Ectodermal cell (in vitro differentiated cells): Measurements from ENCODE around the gene ZNF486.
"Not testable (repeated sequence)": the region's sequence is repeated elsewhere in the genome, so short reads cannot be mapped to it uniquely, and the experiment has no call there.

Source experiments
- H3K27ac ChIP-seq: 2 replicates; pipeline ENCODE4 v1.7.0; 2013; ENCODE audit warnings: mild to moderate bottlenecking, low read depth, low read length; ENCODE audit not compliant: insufficient read depth, poor library complexity, severe bottlenecking
- H3K27me3 ChIP-seq: 2 replicates; pipeline ENCODE4 v1.7.0; 2013; ENCODE audit warnings: mild to moderate bottlenecking, low read length; ENCODE audit not compliant: insufficient read depth, control insufficient read depth, poor library complexity, severe bottlenecking
- H3K36me3 ChIP-seq: one replicate; pipeline ENCODE4 v1.7.0; 2013; ENCODE audit warnings: low read length; ENCODE audit not compliant: control insufficient read depth, insufficient read depth
- H3K4me1 ChIP-seq: one replicate; pipeline ENCODE4 v1.7.0; 2013; ENCODE audit warnings: low read length; ENCODE audit not compliant: control insufficient read depth, insufficient read depth
- H3K4me3 ChIP-seq: 2 replicates; pipeline ENCODE4 v1.7.0; 2013; ENCODE audit warnings: low read depth, low read length, control low read depth; ENCODE audit not compliant: insufficient read depth
- H3K9me3 ChIP-seq: 2 replicates; pipeline ENCODE4 v1.7.0; 2013; ENCODE audit warnings: mild to moderate bottlenecking, low read length, moderate library complexity; ENCODE audit not compliant: control insufficient read depth
- WGBS, 2 experiments: methylation state at CpG; one replicate each; pipeline ENCODE4 v1.1.7; 2013; ENCODE audit warnings: missing lambda C conversion rate in 2 of 2; 5-methylcytosine and 5-hydroxymethylcytosine counted together

Gene ZNF486

DNA sequence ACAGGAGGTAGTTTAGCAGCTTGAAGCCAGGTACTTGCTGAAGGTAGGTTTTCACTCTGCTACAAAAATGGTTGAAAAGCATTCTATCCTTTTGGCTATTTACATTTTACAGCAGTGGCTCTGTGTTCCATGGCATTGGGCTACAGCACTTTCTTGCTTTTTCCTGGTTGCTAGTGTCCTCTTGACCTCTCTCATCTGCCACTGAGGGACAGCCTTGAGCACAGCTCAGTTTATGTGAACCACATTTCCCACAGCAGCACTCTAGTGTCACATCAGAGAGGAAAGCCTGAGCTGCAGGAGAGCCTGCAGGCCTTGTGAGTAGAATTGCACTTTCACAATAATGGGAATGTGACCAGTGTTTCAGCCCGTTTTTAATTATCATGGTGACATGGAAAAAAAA lies 54.6 kb downstream of the ZNF486 start:
- H3K4me1 ChIP-seq, H3K27me3 ChIP-seq, H3K9me3 ChIP-seq, H3K27ac ChIP-seq, H3K4me3 ChIP-seq, H3K36me3 ChIP-seq: not testable (repeated sequence)
- WGBS, 2 experiments: 76 to 97% methylated on average over 1 of the region's 1 CpG

- WGBS, 2 experiments: 88 to 90% methylated on average over 3 of the region's 3 CpGs
Measured at GRCh38 chr19:20233105-20233504, 66.1 kb downstream of the ZNF486 start.

DNA sequence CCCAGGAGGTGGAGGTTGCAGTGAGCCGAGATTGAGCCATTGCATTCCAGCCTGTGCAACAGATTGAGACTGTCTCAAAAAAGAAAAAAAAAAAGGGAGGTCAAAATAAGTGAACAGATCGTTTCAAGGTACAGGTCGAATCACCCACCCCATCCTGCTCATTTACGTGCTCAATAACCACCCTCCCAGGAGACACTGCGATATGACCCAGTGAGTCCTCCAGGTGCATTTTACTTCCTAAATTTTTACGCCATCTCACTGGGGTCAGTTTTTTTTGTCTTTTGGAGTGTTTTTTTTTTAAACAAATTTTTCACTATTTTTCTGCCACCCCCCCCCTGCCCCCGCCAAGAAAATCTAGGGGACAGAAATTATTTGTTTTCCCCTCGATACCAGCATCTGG lies 68.1 kb downstream of the ZNF486 start:
- peaks cover 3% of the 10 kb centered on the region for H3K9me3 ChIP-seq
- no peak overlapping the region for H3K27ac ChIP-seq
- H3K4me3 ChIP-seq: no peak overlapping the region
- no peaks in the 10 kb centered on the region for H3K27me3 ChIP-seq
- WGBS, 2 experiments: 93% methylated on average over 7 to 8 of the region's 8 CpGs
- H3K36me3 ChIP-seq: peaks cover 45% of the 10 kb centered on the region
- no peaks in the 10 kb centered on the region for H3K4me1 ChIP-seq

More at GRCh38 chr19:20233105-20233504, 66.1 kb downstream of the ZNF486 start:
- Histone ChIP-seq H3K4me1 (no peaks in the 10 kb centered on the region), H3K4me3 (no peak overlapping the region), H3K36me3 (peaks cover 48% of the 10 kb centered on the region), H3K27ac (no peak overlapping the region), H3K9me3 (peaks cover 3% of the 10 kb centered on the region), H3K27me3 (no peaks in the 10 kb centered on the region)

- peaks cover 3% of the 10 kb centered on the region for H3K9me3 ChIP-seq
- H3K27me3 ChIP-seq: no peaks in the 10 kb centered on the region
- no peaks in the 10 kb centered on the region for H3K4me1 ChIP-seq
- H3K4me3 ChIP-seq: peak overlapping the region; percentile 72
- peaks cover 20% of the 10 kb centered on the region for H3K36me3 ChIP-seq
- H3K27ac ChIP-seq: peak overlapping the region; percentile 96
- WGBS, 2 experiments: 13 to 17% methylated on average over 36 of the region's 36 CpGs
Measured at GRCh38 chr19:20237773-20238623, 71.0 kb downstream of the ZNF486 start.

GRCh38 chr19:20243629-20244028 lies 76.6 kb downstream of the ZNF486 start:
- WGBS, 2 experiments: 93 to 94% methylated on average over 4 of the region's 4 CpGs
- H3K36me3 ChIP-seq: no peaks in the 10 kb centered on the region
- H3K9me3 ChIP-seq: no peaks in the 10 kb centered on the region
- H3K4me3 ChIP-seq: no peak overlapping the region
- H3K4me1 ChIP-seq: no peaks in the 10 kb centered on the region
- no peak overlapping the region for H3K27ac ChIP-seq
- H3K27me3 ChIP-seq: no peaks in the 10 kb centered on the region

DNA sequence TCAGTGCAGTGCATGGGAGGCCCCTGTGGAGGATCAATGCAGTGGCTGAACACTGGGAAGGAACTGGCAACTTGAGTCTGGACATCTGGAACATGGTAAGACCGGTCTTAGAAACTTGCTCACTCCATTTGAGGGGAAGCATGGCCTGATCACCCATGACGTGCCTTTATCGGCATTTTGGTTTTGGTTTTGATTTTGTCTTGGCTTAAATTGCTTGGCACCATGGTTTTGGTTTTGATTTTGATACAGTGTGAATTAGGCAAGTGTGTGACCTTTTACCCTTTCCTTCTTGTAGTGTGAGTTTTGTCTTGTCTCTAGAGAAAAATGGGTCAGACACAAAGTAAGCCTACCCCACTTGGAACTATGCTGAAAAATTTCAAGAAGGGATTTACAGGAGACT lies 77.3 kb downstream of the ZNF486 start:
- H3K27me3 ChIP-seq: no peaks in the 10 kb centered on the region
- no peaks in the 10 kb centered on the region for H3K9me3 ChIP-seq
- no peak overlapping the region for H3K4me3 ChIP-seq
- no peaks in the 10 kb centered on the region for H3K36me3 ChIP-seq
- H3K27ac ChIP-seq: no peak overlapping the region
- H3K4me1 ChIP-seq: no peaks in the 10 kb centered on the region
- WGBS, 2 experiments: 95 to 97% methylated on average over 3 of the region's 3 CpGs

- no peaks in the 10 kb centered on the region for H3K9me3 ChIP-seq
Measured at GRCh38 chr19:20245309-20245708, 78.3 kb downstream of the ZNF486 start.

GRCh38 chr19:20247016-20247683 lies 80.1 kb downstream of the ZNF486 start:
- Histone ChIP-seq H3K4me1 (no peaks in the 10 kb centered on the region), H3K36me3 (no peaks in the 10 kb centered on the region), H3K27me3 (no peaks in the 10 kb centered on the region), H3K9me3 (no peaks in the 10 kb centered on the region), H3K27ac (no peak overlapping the region), H3K4me3 (no peak overlapping the region)
- 74 to 75% methylated on average over 10 of the region's 10 CpGs for WGBS, 2 experiments

More at GRCh38 chr19:20245309-20245708, 78.3 kb downstream of the ZNF486 start:
- Histone ChIP-seq H3K27me3 (no peaks in the 10 kb centered on the region), H3K4me3 (no peak overlapping the region), H3K27ac (no peak overlapping the region), H3K4me1 (no peaks in the 10 kb centered on the region), H3K36me3 (no peaks in the 10 kb centered on the region)

DNA sequence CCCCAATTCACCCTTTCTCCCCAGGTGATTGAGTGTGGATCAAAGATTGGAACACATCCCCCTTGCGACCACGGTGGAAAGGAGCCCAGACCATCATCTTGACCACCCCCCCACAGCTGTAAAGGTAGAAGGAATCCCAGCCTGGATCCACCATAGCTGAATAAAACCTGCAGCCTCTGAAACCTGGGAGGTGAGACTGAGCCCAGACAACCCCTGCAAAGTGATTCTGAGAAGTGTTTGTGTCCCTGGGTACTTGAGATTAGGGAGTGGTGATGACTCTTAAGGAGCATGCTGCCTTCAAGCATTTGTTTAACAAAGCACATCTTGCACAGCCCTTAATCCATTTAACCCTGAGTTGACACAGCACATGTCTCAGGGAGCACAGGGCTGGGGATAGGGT lies 81.2 kb downstream of the ZNF486 start:
- H3K27ac ChIP-seq: not testable (repeated sequence)

More for the DNA sequence above, 81.2 kb downstream of the ZNF486 start:
- H3K27me3 ChIP-seq, H3K9me3 ChIP-seq, H3K4me1 ChIP-seq, H3K36me3 ChIP-seq, H3K4me3 ChIP-seq: not testable (repeated sequence)
- 37 to 50% methylated on average over 2 of the region's 2 CpGs for WGBS, 2 experiments
